ENCODE data around the gene ATP5IF1.

- TF ChIP-seq CTCF (IDR thresholded peaks at IDR 0.05), result no peak
- TF ChIP-seq POLR2A (IDR thresholded peaks at IDR 0.05), result no peak
- no peak for TF ChIP-seq EP300 (IDR thresholded peaks at IDR 0.05; ENCODE audit: low read depth)
Measured at GRCh38 chr1:28243685-28244311, 7.9 kb downstream of the ATP5IF1 start.

Data from transverse colon (tissue), 3 donors.